Cardiac septum (tissue), 1 donor: ENCODE measurements around the gene MYO1E. TPM values are rescaled to one million over a fixed set of nuclear protein-coding genes. Genes with fewer than 3 reads are reported as not detected.

ENCODE experiments used
- DNase-seq: peaks from one replicate; pipeline ENCODE4 v3.0.0-alpha.2; 2020; ENCODE audit warnings: low spot score
- intact Hi-C: fragments of 100-400 bp; cut with DNase I; formaldehyde crosslinking; loops from one replicate; pipeline ENCODE4 v1.14.0; 2022
- total RNA-seq: library from RNA; stranded (reverse); fragmentation: NEBNext Ultra II Directional; extraction: Animal tissue kit (Norgen Biotek cat#: 25700); gene quantifications from one replicate; pipeline ENCODE4 v1.2.1, GENCODE V29; 2021
- donor health status: DM: no; HTN: no; CAD: no.

Gene MYO1E
- total RNA-seq, 1 donor from 2014 or later = 41.0 TPM

DNA sequence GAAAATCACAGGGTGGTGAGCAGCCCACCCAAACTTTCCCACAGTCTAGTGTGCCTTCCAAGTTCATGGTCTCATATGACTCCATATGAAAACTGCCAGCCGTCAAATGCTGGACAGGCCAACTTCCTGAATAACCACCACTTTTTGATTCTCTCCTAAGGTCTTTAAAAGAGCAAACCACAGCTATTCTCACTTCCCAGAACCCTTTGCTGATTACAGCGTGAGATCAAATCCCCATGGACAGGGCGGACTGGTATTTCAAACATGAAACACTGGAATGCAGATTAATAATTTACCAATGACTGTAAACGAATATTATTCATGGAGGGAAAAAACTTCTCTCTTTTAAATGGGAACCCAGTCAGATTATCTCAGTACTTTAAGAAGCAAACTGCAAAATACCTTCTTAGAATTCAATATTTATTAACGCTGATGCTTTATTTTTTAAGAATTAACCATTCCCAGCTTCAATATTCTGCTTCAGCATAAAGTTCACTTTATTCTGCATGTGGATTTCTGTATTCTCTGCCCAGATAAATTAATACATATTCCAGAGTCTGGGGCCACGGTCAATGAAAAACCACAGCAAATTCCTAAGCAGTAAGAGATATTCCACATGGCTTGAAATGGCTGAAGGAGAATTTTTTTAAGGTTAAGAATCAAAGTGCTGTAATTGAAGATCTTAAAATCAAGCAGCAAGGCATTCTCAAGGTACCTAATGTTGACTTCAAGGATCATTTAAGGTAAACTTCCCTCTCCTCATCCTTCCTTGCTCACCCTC is 42.9 kb downstream of the MYO1E start:
- no peak for DNase-seq
- intact Hi-C loops = no loop called here

DNA sequence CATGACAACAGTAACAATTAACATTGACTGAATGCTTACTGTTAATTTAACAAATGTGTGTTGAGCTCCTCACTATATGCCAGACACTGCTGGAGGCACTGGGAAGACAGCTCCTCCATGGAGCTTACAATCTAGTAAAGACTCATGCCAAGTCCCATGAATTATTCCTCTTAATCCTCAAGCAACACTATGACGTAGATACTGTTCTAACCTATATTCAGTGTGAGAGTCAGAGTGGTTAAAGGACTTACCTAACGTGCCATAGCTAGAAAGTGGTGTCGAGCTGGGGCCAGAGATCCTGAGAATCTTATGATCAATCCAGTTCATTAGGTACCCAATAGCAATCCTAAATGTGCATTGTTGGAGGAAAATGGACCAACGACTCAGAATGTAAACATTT is 43.6 kb downstream of the MYO1E start:
- intact Hi-C loops = no loop called here
- no peak for DNase-seq

DNA sequence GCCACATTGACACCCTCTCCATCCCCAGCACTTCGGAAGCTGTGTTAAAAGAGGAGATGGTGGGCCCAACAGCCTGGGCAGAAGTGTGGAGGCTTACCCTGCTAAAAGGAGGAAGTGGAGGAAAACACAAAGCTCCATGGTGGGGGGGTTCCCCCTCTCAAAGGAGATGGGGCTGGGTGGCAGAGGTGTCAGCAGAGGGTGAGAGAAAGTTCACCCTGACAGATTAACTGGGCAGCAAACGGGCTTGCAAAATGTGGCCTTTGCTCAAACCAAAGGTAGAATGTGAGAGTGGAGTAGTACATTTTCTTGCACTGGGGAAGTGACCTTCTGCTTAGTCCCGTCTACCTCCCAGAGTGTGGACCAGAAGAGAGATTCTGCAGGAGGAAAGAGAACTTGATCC is 44.7 kb downstream of the MYO1E start:
- intact Hi-C loops = no loop called here
- no peak for DNase-seq

DNA sequence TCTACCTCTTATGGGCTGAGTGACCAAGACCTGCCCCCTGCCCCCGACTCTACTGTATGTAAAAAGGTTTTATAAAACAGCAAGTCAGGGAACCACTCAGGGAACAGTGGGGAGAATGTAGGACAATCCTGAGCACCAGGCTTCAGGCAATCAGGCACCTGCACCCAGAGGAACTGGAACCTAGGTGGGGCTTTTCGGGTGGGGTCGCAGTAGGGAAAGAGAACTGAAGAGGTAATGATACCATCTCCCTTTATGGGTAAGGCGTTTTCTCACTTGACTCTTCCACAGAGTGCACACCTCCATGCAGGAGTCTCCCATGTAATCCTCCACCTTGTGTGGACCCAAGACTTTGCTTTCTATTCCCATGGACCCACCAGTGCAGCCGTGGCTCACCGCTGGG is 45.8 kb downstream of the MYO1E start:
- intact Hi-C loops = no loop called here
- no peak for DNase-seq

DNA sequence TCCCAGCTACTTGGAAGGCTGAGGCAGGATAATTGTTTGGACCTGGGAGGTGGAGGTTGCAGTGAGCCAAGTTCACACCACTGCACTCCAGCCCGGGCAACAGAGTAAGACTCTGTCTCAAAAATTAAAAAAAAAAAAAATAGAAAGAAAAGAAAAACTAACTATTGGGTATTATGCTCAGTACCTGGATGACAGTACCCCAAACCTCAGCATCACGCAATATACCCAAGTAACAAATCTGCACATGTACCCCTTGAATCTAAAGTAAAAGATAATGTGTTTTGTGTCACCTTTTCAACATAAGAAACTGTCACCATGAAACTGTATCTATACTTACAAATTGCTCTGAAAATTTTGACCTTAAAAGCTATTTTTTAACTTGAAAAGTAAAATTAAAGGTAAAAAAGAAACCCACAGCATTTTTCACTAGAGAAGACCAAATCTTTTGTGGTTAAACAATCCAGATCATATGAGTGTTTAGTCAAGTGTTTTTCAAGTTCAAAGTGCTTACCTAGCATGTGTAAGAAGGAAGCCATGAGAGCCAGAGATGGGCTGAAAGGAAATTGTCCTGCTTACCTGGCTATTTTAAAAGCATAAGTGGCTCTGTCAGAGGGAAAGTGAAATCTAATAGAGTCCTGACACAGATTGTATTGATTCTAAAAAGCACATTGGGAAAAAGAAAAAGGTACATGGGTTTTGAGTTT is 50.5 kb downstream of the MYO1E start:
- no peak for DNase-seq
- intact Hi-C loops = no loop called here

DNA sequence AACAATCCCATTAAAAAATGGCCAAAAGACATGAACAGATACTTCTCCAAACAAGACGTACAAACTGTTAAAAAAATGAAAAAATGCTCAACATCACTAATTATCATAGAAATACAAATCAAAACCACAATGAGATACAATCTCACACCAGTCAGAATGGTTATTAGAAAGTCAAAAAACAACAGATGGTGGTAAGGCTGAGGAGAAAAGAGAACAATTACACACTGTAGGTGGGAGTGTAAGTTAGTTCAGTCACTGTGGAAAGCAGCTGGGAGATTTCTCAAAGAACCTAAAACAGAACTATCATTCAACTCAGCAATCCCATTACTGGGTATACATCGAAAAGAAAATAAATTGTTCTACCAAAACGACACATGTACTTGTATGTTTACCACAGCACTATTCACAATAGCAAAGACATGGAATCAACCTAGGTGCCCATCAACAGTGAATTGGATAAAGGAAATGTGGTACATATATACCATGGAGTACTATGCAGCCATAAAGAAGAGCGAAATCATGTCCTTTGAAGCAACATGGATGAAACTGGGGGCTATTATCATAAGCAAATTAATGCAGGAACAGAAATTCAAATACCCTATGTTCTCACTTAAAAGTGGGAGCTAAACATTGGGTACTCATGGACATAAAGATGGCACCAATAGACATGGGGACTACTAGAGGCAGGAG is 51.5 kb downstream of the MYO1E start:
- intact Hi-C loops = no loop called here

DNA sequence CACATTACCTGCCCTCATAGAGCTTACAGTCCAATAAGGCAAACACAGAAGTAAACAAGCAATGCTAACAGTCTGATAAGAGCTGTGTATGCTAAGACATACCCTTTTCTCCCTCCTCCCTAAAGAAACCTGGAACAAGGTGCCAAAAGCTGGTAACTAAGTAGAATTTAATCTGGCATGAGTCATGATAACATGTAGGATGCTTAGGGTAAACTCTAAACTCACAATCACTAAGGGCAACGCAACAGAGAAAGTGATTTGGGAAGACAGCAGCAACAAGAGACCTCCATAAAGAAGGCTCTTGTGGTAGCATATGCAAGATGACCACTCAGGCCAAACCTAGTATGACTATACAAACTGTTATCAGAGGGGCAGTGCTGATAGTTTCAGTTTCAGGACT is 55.5 kb downstream of the MYO1E start:
- no peak for DNase-seq
- intact Hi-C loops = no loop called here

More for the DNA sequence above, 51.5 kb downstream of the MYO1E start:
- DNase-seq = no peak

DNA sequence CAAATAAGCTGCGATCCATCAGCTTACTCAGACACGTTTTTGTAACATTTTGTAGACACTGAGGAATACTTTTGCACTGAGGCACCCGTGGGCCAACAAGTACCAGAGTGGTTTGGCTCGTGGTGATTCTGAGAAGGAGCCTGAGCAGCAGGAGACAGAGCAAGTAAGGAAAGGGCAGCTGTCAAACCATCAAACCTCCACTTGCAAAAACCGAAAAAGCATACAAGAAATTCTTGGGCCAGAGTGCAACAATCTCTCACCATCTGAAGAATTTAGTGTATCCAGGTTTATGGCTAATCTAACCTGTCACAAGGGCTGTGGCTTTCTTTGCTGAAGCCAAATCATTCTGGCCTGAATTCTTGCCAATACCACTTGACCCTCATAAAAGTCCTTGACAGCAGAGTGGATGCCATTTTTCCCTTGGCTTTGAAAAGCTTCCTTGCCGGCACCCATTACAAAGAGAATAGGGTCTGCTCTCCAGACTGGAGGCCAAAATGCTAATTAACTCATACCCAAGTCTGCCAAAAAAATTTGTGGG is 56.7 kb downstream of the MYO1E start:
- intact Hi-C loops = no loop called here
- no peak for DNase-seq

DNA sequence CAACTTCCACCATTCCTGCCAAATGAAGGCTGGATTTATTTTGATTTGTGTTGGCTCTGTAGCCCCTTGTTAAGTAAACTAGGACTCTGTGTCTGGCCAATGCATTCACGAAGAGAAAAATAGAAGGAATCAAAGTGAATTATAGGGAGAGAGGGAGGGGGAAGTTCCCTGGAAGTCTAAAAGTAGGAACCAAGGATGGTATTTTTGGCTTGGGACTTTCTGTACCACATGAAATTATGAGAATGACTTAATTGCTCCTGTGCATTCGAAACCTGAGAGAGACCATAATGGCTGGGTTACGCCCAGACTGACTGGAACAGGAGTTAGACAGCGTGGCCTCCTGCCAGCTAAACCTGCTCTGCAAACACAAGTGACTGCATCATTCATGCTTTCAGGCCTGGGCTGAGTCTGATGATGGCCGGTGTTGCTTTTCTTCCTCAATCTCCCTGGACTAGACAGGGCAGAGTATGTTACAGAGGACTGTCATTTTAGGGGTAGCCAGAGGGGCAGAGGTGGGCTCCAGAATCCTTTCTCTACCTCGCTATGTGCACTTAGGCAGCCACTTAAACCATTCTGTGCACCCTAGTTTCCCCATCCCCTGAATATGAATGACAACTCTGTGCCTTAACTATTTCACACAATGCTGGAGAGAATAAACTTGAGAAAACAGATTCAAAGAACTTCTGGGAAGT is 58.9 kb downstream of the MYO1E start:
- no peak for DNase-seq

DNA sequence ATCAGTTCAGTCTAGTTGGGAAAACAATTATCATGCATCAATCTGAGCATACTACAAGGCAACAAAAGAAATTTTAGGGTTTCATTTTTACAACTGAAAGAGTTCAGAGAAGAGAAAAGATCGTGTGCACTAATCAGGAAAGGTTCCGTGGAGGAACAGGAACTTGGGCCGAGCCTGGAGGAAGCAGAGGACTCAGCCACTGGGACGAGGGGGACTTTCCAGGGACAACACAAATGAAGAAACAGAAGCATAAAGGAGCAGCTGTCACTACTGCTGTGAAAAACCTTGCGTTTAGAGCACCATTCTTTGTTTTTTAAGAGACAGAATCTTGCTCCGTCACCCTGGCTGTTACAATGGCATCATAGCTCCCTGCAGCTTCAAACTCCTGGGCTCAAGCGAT is 60.5 kb downstream of the MYO1E start:
- intact Hi-C loops = no loop called here
- DNase-seq = no peak

More for the DNA sequence above, 58.9 kb downstream of the MYO1E start:
- intact Hi-C loops = no loop called here

DNA sequence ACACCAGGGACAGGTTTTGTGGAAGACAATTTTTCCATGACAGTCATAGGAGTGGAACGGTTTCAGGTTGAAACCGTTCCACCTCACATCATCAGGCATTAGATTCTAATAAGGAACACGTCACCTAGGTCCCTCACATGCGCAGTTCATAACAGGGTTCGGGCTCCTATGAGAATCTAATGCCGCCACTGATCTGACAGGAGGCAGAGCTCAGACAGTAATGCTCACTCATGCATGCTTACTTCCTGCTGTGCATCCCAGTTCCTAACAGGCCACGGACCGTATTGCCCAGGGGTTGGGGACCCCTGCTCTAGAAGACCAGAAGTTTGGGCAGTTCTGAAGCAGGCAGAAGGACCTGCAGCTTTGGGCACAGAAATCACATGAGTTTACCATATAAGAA is 61.5 kb downstream of the MYO1E start:
- no peak for DNase-seq
- intact Hi-C loops = no loop called here

DNA sequence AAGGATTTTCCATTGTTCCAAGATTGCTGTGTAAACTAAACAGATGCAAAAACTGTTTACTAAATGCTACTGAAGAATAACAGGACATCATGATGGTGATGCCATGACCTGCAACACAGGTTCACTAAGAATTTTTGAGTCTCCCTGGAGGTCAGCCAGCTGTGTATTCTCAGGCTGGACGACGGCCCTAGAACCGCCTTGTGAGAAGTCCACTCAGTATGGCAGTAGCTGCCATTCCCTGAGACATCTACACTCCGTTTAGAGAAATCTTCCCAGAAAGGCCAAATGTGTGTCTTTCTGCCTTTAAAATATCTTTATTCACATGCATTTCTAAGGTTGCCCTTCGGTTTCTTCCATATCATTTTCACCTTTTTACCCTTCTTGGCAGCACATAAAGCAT is 63.3 kb downstream of the MYO1E start:
- intact Hi-C loops = no loop called here
- DNase-seq = no peak

DNA sequence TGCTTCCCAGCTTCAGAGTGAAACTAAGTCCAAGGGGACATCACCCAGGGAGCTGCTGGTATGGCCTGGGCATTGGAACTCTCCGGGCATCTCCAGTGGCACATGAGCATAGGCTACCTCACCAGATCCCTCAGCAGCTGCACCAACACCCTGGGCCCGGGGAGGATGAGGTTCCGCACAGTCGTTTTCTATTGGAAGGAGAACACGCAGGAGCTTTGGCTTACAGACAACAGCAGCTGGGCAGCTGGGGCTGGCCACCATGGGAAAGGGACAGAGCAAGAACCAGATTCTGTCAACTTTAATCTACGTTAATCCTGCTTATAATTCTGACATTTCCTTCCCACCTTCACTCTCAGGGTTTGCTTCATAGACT is 65.5 kb downstream of the MYO1E start:
- DNase-seq = no peak
- intact Hi-C loops = no loop called here

DNA sequence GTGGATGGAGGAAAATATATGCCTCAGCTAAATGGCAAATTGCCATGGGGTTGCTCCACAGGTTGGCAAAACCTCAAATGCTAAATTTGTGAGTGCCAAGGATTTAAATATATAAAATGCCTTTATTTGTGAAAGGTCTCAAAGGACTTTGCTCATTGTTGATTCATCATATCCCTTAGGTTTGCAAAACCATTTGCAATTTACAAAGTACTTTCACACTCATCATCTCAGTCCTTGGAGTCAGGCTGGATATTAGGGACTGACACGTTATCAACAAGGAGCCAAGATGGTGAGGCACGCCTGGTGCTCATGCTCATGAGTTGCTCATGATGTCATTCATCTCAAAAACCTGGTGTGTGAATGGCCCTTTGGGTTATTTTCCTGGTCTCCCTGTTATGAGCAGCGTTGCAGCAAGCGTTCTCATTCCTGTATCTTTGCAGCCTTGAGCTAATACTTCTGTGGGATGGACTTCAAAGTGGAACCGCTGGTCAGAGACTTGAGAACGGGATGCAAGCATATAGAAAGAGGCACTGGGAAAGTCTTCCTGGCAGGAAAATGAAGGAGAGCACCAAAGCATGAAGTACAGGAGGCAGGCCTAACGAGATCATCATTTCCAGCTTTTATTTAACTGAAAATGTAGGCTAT is 66.0 kb downstream of the MYO1E start:
- intact Hi-C loops = no loop called here
- no peak for DNase-seq

DNA sequence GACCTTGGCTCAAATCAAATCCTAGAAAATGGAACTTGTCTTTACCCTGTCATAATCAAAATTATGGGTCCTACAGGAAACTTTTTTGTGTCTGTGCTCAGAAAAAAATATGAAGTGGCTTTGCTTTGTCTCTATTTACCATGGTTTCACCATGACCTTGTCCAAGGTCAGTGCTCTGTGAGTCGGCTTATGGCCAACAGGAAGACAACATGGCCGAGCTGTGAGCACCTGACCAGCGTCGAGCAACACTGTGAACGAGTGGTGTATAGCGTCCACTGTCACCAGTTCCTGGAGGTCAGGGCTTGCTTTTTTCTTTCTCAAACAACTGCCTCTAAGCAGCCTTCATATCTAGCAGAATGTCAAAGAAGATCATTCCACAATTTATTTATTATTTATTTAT is 67.9 kb downstream of the MYO1E start:
- DNase-seq = no peak
- intact Hi-C loops = no loop called here

DNA sequence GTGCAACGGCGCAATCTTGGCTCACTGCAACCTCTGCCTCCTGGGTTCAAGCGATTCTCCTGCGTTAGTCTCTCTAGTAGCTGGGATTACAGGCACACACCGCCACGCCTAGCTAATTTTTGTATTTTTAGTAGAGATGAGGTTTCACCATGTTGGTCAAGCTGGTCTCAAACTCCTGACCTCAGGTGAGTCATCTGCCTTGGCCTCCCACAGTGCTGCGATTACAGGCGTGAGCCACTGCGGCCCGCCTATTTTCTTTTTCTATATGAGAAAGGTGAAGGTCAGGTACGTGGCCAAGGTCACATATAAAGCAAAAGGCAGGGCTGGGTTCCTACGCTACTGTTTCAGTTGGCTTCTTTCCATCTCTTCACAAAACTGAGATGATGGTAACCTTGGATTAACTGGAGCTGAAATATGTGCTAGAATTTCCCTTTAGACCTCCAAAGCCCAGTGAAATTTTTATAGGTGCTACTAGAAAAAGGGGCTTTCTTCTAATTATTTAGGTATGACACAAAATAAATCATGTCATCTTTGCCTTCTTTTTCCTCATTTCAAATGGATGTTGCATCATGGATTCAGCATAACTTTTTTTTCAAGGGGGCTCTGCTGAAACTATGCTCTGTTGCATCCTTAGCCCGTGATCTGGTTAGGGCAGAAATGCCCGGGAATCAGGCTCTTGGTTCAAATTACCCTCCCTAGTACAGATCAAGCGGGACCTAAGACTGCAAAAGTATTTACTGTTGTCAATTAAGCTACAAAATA is 68.5 kb downstream of the MYO1E start:
- DNase-seq = no peak
- intact Hi-C loops = no loop called here

DNA sequence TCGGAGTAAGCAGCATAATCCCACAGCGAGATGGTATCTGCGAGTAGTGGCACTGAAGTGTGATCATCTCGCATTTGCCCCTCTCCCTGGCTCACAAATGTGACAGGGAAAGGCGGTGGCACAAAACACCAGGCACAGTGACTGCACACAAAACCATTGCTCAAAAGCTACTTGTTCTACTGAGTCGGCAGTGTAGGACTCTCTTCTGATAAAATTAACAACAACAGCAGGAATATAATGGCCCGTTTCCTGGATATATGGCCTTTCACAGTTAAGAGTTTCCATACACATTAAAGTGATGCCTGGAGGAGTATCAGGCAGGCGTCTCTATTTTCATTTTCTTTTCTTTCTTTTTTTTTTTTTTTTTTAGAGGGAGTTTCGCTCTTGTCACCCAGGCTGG is 69.0 kb downstream of the MYO1E start:
- intact Hi-C loops = no loop called here
- no peak for DNase-seq

DNA sequence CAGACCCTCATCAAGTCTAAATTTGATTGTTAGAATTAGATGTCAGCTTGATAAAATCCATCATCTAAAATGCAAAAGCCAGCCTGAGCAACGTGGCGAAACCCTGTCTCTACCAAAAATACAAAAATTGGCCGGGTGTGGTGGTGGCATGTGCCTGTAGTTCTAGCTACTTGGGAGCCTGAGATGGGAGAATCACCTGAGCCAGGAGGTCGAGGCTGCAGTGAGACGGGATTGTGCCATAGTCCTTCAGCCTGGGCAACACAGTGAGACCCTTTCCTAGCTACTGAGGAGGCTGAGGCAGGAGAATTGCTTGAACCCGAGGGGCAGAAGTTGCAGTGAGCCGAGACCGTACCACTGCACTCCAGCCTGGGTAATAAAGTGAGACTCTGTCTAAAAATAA is 69.5 kb downstream of the MYO1E start:
- intact Hi-C loops = no loop called here
- no peak for DNase-seq

DNA sequence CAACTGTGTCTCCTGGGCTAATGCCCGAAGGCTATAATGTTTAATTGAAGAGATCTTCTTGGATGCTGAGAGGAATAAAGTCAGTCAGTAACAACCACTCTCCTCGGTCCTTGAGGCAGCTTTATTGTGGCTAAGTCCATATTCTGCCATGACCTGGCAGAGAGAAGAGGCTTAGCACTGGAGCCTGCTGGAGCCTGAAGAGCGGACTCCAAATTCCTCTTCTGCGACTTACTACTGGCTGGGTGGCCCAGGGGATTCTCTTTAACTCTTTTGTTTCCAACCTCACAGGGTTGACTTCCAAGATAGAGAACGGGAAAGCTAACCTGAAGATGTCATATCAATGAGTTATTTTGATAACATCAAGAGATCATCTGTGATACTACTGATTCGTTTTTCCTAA is 71.1 kb downstream of the MYO1E start:
- intact Hi-C loops = no loop called here

More for the DNA sequence above, 71.1 kb downstream of the MYO1E start:
- no peak for DNase-seq
